SK-N-MC (cell line): ENCODE results near the gene SSTR3.

Experiments used
- EZH2 ChIP-seq: fragments of 200-600 bp; sonication (generic); IDR thresholded peaks from one replicate; pipeline ENCODE4 v1.6.1; 2017; ENCODE audit warnings: antibody characterized with exemption
- FOXP2 ChIP-seq: optimal IDR thresholded peaks from 2 replicates; pipeline ENCODE3; 2011; ENCODE audit warnings: mild to moderate bottlenecking, moderate library complexity; ENCODE audit not compliant: insufficient read depth; ENCODE audit errors: extremely low read length, control extremely low read depth
- POLR2AphosphoS5 ChIP-seq: IDR thresholded peaks from 2 replicates; pipeline ENCODE4 v1.6.1; 2012; ENCODE audit warnings: mild to moderate bottlenecking, low read depth, low read length, borderline replicate concordance

DNA sequence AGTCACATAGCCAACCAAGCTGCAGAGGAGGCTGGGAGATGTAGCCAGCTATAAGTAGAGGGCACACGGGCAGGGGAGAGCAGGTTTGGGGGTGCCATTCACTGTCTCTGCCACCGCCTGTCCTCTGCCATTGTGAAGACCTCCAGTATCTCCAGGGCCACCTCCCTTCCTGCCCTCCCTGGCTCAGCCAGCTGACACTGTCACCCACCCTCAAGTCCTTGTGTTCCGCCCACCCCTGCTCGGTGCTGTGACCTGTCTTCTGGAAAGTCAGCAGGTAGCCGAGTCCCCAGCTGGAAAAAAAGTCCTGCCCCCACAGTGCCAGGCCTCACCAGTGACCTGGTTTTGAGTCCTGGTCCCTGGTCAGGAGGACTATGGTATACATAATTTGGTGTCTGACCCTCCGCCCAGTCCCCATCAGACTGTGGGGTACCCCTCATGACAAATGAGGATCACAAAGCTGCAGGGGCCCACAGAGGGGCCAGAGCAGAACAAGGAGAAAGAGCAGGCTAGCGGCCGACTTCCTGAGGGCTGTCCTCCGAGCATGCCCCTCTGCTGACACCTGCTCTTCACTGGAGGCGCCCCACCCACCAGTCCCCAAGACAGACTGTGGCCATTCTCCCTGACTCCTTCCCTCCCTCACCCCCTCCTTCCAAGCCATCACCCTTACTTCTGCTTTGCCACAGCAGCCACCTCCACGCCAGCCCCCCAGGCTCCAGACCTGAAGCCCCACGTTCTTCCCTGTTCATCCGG, 55.4 kb downstream of the SSTR3 start:
- TF ChIP-seq POLR2AphosphoS5 (no peak), EZH2 (no peak), FOXP2 (no peak)
